A673 (cell line): Measurements from ENCODE around the gene DEDD. TPM values are rescaled to one million over a fixed set of nuclear protein-coding genes. Genes with fewer than 3 reads are reported as not detected.

Experiments
- BruUV-seq: library from RNA; stranded (reverse); fragments of 400-500 nt; replicated peaks from 2 replicates; lab custom pipeline; 2021; lab: Mats Ljungman, UMichigan
- CTCF ChIA-PET: fragments of 300-600 bp; sonication (Branson Sonifier 250); formaldehyde crosslinking; loops from one replicate; lab custom pipeline; 2022; ENCODE audit warnings: antibody characterized with exemption; lab: Charles Lee
- POLR2A ChIA-PET: fragments of 300-600 bp; sonication (Branson Sonifier 250); formaldehyde crosslinking; loops from one replicate; lab custom pipeline; 2022; ENCODE audit warnings: antibody characterized with exemption; ENCODE audit not compliant: low non-redundant PET; lab: Charles Lee
- DNase-seq: peaks from one replicate; pipeline ENCODE4 v3.0.0-alpha.2; 2015; ENCODE audit warnings: low spot score
- H3K27ac ChIP-seq: fragments of 200-600 bp; sonication (generic); 2 replicates; pipeline ENCODE4 v1.5.1; 2016; ENCODE audit warnings: mixed run types, low read depth, mild to moderate bottlenecking, mixed read lengths, antibody characterized with exemption, low read length; ENCODE audit not compliant: poor library complexity, severe bottlenecking
- H3K27me3 ChIP-seq: fragments of 200-600 bp; sonication (generic); replicated peaks from 2 replicates; pipeline ENCODE4 v1.6.1; 2017; ENCODE audit warnings: mixed run types, low read depth, mild to moderate bottlenecking, mixed read lengths, antibody characterized with exemption, low read length; ENCODE audit not compliant: insufficient read depth, poor library complexity
- H3K36me3 ChIP-seq: fragments of 200-600 bp; sonication (generic); 2 replicates; pipeline ENCODE4 v1.6.1; 2016; ENCODE audit warnings: mixed run types, mild to moderate bottlenecking, mixed read lengths, antibody characterized with exemption, low read length; ENCODE audit not compliant: insufficient read depth, poor library complexity, severe bottlenecking
- H3K4me1 ChIP-seq: fragments of 200-600 bp; sonication (generic); 2 replicates; pipeline ENCODE4 v1.6.1; 2017; ENCODE audit warnings: mixed run types, mild to moderate bottlenecking, mixed read lengths, antibody characterized with exemption, low read length; ENCODE audit not compliant: insufficient read depth, poor library complexity, severe bottlenecking
- H3K4me3 ChIP-seq: fragments of 200-600 bp; sonication (generic); 2 replicates; pipeline ENCODE4 v1.5.1; 2016; ENCODE audit warnings: low read depth, mixed run types, mild to moderate bottlenecking, mixed read lengths, low read length; ENCODE audit not compliant: poor library complexity, severe bottlenecking
- H3K9me3 ChIP-seq: fragments of 200-600 bp; sonication (generic); 2 replicates; pipeline ENCODE4 v1.6.1; 2016; ENCODE audit warnings: mixed run types, low read depth, mild to moderate bottlenecking, mixed read lengths, antibody characterized with exemption, low read length; ENCODE audit not compliant: poor library complexity, severe bottlenecking
- EZH2 ChIP-seq: fragments of 200-600 bp; sonication (generic); IDR thresholded peaks from 2 replicates; pipeline ENCODE4 v1.6.1; 2017; ENCODE audit warnings: borderline replicate concordance, low read depth, mild to moderate bottlenecking, mixed read lengths, antibody characterized with exemption, low read length; ENCODE audit not compliant: poor library complexity, severe bottlenecking
- intact Hi-C: fragments of 100-400 bp; cut with micrococcal nuclease; formaldehyde crosslinking; loops from one replicate; pipeline ENCODE4 v1.10.0; 2022; ENCODE audit not compliant: unreplicated experiment
- total RNA-seq: library from RNA; stranded (reverse); gene quantifications from 2 replicates; pipeline ENCODE4 v1.2.3, GENCODE V29; 2021
- TF ChIP-seq, protein P1 (sequence below): fragments of 300-800, 200-600 bp; sonication (generic); conservative IDR thresholded peaks from 2 replicates; pipeline ENCODE4 v1.5.1; 2017; ENCODE audit warnings: low read depth, mild to moderate bottlenecking, antibody characterized with exemption, low read length, moderate library complexity, mixed read lengths

Gene DEDD
- total RNA-seq, 1 experiment from 2014 or later: 54.6 TPM

DNA sequence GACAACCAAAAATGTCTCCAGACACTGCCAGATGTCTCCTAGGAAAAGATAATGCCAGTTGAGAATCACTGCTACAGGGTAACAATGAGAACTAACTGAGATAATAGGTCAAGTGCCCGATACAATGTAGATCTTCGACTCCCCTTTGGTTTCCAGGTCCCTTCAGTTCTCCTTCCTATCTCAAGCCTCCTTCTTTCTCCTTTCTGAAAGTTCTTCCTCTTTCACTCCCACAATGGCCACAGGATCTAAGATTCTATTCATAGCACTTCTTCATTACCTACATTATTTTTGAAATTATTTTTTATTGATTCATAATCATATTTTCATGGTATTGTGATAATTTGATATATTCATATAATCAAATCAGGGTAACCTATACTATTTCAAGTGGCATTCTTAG lies 20.9 kb downstream of the DEDD start:
- Histone ChIP-seq H3K36me3 (no peaks in the 10 kb centered on the region), H3K4me1 (no peaks in the 10 kb centered on the region), H3K27ac (no peak overlapping the region), H3K9me3 (no peaks in the 10 kb centered on the region), H3K4me3 (no peak overlapping the region), H3K27me3 (no peaks in the 10 kb centered on the region)
- TF ChIP-seq, protein P1, sequence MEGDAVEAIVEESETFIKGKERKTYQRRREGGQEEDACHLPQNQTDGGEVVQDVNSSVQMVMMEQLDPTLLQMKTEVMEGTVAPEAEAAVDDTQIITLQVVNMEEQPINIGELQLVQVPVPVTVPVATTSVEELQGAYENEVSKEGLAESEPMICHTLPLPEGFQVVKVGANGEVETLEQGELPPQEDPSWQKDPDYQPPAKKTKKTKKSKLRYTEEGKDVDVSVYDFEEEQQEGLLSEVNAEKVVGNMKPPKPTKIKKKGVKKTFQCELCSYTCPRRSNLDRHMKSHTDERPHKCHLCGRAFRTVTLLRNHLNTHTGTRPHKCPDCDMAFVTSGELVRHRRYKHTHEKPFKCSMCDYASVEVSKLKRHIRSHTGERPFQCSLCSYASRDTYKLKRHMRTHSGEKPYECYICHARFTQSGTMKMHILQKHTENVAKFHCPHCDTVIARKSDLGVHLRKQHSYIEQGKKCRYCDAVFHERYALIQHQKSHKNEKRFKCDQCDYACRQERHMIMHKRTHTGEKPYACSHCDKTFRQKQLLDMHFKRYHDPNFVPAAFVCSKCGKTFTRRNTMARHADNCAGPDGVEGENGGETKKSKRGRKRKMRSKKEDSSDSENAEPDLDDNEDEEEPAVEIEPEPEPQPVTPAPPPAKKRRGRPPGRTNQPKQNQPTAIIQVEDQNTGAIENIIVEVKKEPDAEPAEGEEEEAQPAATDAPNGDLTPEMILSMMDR: no peak
- no peak for TF ChIP-seq EZH2
- BruUV-seq: no TSS peak
- ChIA-PET CTCF (interaction anchor here (1.1 kb wide), 1 partner anchor 14 kb away, joined by 5 read pairs; no protein-coding TSS in a partner anchor), POLR2A (no interaction called here)
- DNase-seq: no peak
- intact Hi-C loops: no loop called here

- H3K36me3 ChIP-seq: no peaks in the 10 kb centered on the region
- POLR2A ChIA-PET: no interaction called here
- no peaks in the 10 kb centered on the region for H3K9me3 ChIP-seq
- no TSS peak for BruUV-seq
- no peak for DNase-seq
- no peak overlapping the region for H3K27ac ChIP-seq
- CTCF ChIA-PET: no interaction called here
- intact Hi-C loops: no loop called here
- H3K4me1 ChIP-seq: no peaks in the 10 kb centered on the region
- no peaks in the 10 kb centered on the region for H3K27me3 ChIP-seq
- no peak overlapping the region for H3K4me3 ChIP-seq
- TF ChIP-seq, protein P1: no peak
- no peak for TF ChIP-seq EZH2
These were observed 21.4 kb downstream of the DEDD start for GRCh38 chr1:161111117-161111516.

- intact Hi-C loops: no loop called here
- POLR2A ChIA-PET: no interaction called here
- BruUV-seq: no TSS peak
These were observed 26.0 kb downstream of the DEDD start for GRCh38 chr1:161106431-161106830.

More at GRCh38 chr1:161106431-161106830, 26.0 kb downstream of the DEDD start:
- TF ChIP-seq, protein P1: no peak
- TF ChIP-seq EZH2: no peak
- no peak overlapping the region for H3K27ac ChIP-seq
- peaks cover 12% of the 10 kb centered on the region for H3K36me3 ChIP-seq
- CTCF ChIA-PET: no interaction called here
- H3K9me3 ChIP-seq: no peaks in the 10 kb centered on the region
- H3K4me1 ChIP-seq: no peaks in the 10 kb centered on the region
- no peak for DNase-seq
- H3K27me3 ChIP-seq: no peaks in the 10 kb centered on the region
- H3K4me3 ChIP-seq: no peak overlapping the region
